GM12878 (cell line): Measurements from ENCODE around the gene ARHGEF11.

Source experiments
- EP300 ChIP-seq, 2 experiments: fragments of 150-350 bp in 1 of 2; IDR thresholded peaks; 2 replicates each; pipeline ENCODE4 v1.6.1; 2011 to 2012; ENCODE audit warnings: low read depth in 2 of 2, low read length in 2 of 2, borderline replicate concordance in 1 of 2, improper control_type of control experiment in 1 of 2, inconsistent platforms in 1 of 2; ENCODE audit not compliant: control insufficient read depth in 1 of 2
- JUND ChIP-seq: IDR thresholded peaks from 2 replicates; pipeline ENCODE4 v1.6.1; 2012; ENCODE audit warnings: low read depth, mild to moderate bottlenecking, low read length, improper control_type of control experiment, moderate library complexity
- RELA ChIP-seq: fragments of 450-650 bp; IDR thresholded peaks from 2 replicates; pipeline ENCODE4 v1.8.0; 2014; ENCODE audit warnings: borderline replicate concordance; ENCODE audit not compliant: partially characterized antibody

DNA sequence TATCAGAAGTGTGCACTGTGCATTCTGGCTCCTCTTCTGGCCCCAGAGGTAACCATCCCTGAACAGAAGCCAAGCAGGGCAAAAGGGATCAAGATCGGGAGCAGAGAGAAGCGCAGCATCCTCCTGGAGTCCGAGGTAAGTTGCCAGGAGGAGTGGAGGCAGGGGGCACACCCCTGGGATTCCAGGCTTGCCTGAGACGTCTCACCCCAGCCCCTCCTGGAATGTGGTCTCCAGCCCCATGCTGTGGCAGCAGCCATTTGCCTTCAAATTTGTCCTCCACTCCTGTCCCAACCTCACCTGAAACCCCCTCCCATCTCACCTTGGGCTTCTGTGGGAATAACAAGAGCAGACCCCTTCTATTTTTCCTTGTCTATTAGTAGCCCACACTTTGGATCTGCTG, 115.1 kb downstream of the ARHGEF11 start:
- TF ChIP-seq JUND (no peak), RELA (no peak), EP300 (IDR thresholded peaks at IDR 0.05; ENCODE audit: borderline replicate concordance in 1 of 2, control insufficient read depth in 1 of 2, low read depth in 2 of 2, low read length in 2 of 2) (no peak)
